Measurements from ENCODE around the gene DTYMK. TPM values are rescaled to one million over a fixed set of nuclear protein-coding genes. Genes with fewer than 3 reads are reported as not detected.

DTYMK gene
- total RNA-seq, 1 donor from 2014 or later, result 35.0 TPM

GRCh38 chr2:241655516-241656189 is 31.0 kb downstream of the DTYMK start:
- H3K9me3 Mint-ChIP-seq, result no peaks in the 10 kb centered on the region
- peaks cover 42% of the 10 kb centered on the region for H3K36me3 Mint-ChIP-seq
- no peak overlapping the region for H3K4me3 Mint-ChIP-seq
- H3K4me1 Mint-ChIP-seq, result peaks cover 8% of the 10 kb centered on the region
- TF ChIP-seq, protein P1, sequence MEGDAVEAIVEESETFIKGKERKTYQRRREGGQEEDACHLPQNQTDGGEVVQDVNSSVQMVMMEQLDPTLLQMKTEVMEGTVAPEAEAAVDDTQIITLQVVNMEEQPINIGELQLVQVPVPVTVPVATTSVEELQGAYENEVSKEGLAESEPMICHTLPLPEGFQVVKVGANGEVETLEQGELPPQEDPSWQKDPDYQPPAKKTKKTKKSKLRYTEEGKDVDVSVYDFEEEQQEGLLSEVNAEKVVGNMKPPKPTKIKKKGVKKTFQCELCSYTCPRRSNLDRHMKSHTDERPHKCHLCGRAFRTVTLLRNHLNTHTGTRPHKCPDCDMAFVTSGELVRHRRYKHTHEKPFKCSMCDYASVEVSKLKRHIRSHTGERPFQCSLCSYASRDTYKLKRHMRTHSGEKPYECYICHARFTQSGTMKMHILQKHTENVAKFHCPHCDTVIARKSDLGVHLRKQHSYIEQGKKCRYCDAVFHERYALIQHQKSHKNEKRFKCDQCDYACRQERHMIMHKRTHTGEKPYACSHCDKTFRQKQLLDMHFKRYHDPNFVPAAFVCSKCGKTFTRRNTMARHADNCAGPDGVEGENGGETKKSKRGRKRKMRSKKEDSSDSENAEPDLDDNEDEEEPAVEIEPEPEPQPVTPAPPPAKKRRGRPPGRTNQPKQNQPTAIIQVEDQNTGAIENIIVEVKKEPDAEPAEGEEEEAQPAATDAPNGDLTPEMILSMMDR (IDR thresholded peaks at IDR 0.05; ENCODE audit: unreplicated experiment), result no peak
- H3K27ac Mint-ChIP-seq, result peak overlapping the region; percentile 26
- no peak for DNase-seq (ENCODE audit: low spot score in 2 of 2, unreplicated experiment in 2 of 2)
- no peaks in the 10 kb centered on the region for H3K27me3 Mint-ChIP-seq (ENCODE audit: low read depth)

DNA sequence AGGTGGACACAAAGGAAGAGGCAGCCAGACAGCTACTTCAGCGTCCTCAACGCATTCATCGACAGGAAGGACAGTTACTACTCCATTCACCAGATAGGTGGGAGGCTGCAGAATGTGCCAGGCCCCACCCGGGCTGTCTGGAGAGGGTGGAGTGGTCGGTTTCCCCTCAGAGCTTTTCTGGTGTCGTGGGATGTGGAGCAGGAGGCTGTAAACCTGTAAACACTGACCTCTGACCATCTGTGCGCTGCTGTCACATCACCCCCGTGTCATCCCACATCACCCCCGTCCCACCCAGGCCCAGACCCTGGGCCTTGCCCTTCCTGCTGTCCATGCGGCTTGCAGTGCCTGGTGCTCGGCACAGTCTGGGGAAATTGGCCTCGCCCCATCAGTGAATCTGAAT is 32.1 kb downstream of the DTYMK start:
- no peak overlapping the region for H3K27ac Mint-ChIP-seq

DNA sequence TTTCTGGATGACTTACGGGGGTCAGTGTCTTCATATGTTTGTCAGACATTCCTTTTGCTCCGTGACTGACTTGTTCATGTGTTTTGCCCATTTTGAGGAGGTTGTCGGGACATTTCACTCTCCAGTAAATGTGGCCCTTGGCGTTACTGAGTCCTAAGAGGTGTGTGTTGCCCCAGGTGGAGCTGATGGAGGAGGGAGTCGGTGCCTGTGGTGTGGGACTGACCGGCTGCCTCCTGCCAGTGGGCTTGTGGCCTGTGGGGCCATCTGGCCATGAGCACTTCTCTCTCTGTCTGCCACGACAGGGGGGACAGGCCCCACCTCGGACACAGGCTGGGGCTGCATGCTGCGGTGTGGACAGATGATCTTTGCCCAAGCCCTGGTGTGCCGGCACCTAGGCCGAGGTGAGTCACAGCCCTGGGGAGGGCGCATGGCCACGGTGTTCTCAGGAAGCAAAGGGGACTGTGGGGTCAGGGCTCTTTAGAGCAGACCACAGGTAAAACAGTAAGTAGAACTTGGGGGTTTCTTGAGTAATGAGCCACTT is 33.3 kb downstream of the DTYMK start:
- Mint-ChIP-seq H3K36me3 (peaks cover 33% of the 10 kb centered on the region), H3K4me1 (peaks cover 8% of the 10 kb centered on the region), H3K27ac (no peak overlapping the region), H3K9me3 (no peaks in the 10 kb centered on the region), H3K27me3 (ENCODE audit: low read depth) (no peaks in the 10 kb centered on the region), H3K4me3 (no peak overlapping the region)
- TF ChIP-seq, protein P1 (IDR thresholded peaks at IDR 0.05; ENCODE audit: unreplicated experiment), result no peak
- no peak for DNase-seq (ENCODE audit: low spot score in 2 of 2, unreplicated experiment in 2 of 2)

More for the DNA sequence above, 32.1 kb downstream of the DTYMK start:
- Mint-ChIP-seq H3K36me3 (peaks cover 35% of the 10 kb centered on the region), H3K27me3 (ENCODE audit: low read depth) (no peaks in the 10 kb centered on the region), H3K4me3 (no peak overlapping the region), H3K9me3 (no peaks in the 10 kb centered on the region), H3K4me1 (peaks cover 8% of the 10 kb centered on the region)
- TF ChIP-seq, protein P1 (IDR thresholded peaks at IDR 0.05; ENCODE audit: unreplicated experiment), result no peak
- no peak for DNase-seq (ENCODE audit: low spot score in 2 of 2, unreplicated experiment in 2 of 2)

- Mint-ChIP-seq H3K36me3 (peaks cover 30% of the 10 kb centered on the region), H3K9me3 (no peaks in the 10 kb centered on the region), H3K4me3 (no peak overlapping the region), H3K27ac (no peak overlapping the region), H3K27me3 (ENCODE audit: low read depth) (no peaks in the 10 kb centered on the region), H3K4me1 (peaks cover 8% of the 10 kb centered on the region)
- no peak for DNase-seq (ENCODE audit: low spot score in 2 of 2, unreplicated experiment in 2 of 2)
- TF ChIP-seq, protein P1 (IDR thresholded peaks at IDR 0.05; ENCODE audit: unreplicated experiment), result no peak
Measured at GRCh38 chr2:241652722-241653121, 33.9 kb downstream of the DTYMK start.

DNA sequence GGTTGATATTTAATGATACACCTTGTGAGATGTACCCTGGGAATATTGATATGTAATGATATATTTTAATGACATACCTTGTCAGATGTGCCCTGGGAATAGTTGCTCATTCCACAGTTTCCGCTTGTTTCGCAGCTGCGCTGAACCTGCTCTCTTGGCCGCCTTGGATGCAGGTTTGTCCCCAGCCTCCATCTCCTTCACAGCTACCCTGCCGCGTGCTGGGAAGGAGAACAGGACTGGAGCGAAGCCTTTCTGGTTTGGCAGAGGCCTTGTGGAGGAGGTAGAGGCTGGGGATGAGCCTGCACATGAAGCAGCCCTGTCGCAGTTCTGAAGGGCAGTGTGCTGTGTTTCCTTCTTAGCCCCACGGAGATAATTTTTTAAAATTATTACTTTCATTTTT is 34.5 kb downstream of the DTYMK start:
- H3K36me3 Mint-ChIP-seq, result peaks cover 26% of the 10 kb centered on the region
- no peak for DNase-seq (ENCODE audit: low spot score in 2 of 2, unreplicated experiment in 2 of 2)
- H3K27me3 Mint-ChIP-seq (ENCODE audit: low read depth), result no peaks in the 10 kb centered on the region
- no peak overlapping the region for H3K27ac Mint-ChIP-seq
- H3K4me1 Mint-ChIP-seq, result peaks cover 8% of the 10 kb centered on the region
- TF ChIP-seq, protein P1 (IDR thresholded peaks at IDR 0.05; ENCODE audit: unreplicated experiment), result no peak
- H3K4me3 Mint-ChIP-seq, result no peak overlapping the region
- no peaks in the 10 kb centered on the region for H3K9me3 Mint-ChIP-seq
